Activated T-cell treated with anti-CD3 and anti-CD28 coated beads, Interleukin-2, amount 50 U/mL, for 48 hours (primary cell): ENCODE measurements around the gene EXOSC7.
"Not testable (repeated sequence)": the region's sequence is repeated elsewhere in the genome, so short reads cannot be mapped to it uniquely, and the experiment has no call there.

Source experiments
- DNase-seq, 2 experiments: peaks; one replicate each; pipeline ENCODE4 v3.0.0-alpha.2; 2020

Gene EXOSC7

DNA sequence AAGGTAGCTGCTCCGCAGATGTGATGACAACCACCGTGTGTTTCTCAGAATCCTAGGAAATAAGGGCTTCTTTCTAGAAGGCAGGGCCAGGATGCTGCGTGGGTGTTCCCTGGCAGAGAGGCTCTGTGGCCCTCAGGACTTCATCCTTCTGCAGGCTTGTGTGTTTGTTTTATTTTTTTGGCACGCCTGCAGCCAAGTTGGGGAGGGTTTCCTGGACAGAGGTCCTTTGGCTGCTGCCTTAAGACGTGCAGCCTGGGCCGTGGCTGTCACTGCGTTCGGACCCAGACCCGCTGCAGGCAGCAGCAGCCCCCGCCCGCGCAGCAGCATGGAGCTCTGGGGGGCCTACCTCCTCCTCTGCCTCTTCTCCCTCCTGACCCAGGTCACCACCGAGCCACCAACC, 50.0 kb downstream of the EXOSC7 start, which contains the start of gene CLEC3B:
TSS of gene CLEC3B (plus strand) at position 266 of the 400 bp plus-strand sequence. CDS start at position 326, 60 bp downstream.
- DNase-seq, result no peak

DNA sequence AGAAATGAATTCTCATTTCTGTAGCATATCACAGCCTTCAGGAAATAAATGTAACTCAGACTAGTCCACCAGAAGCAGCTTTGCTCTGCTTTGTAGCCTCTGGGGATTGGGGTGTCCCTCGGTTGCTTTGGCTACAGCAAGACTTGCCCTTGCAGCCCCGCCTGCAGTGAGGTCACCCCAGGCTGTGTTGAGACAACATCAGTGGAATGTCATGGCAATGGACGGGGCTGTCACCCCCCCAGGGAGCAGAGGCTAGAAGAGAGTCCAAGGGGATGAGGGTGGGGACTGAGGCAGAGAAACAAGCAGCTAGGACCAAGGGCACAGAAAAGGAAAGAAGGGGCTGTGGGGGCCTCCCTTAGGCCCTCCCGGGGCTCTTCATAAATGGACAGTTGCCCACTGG, 50.9 kb downstream of the EXOSC7 start:
- DNase-seq, result no peak

DNA sequence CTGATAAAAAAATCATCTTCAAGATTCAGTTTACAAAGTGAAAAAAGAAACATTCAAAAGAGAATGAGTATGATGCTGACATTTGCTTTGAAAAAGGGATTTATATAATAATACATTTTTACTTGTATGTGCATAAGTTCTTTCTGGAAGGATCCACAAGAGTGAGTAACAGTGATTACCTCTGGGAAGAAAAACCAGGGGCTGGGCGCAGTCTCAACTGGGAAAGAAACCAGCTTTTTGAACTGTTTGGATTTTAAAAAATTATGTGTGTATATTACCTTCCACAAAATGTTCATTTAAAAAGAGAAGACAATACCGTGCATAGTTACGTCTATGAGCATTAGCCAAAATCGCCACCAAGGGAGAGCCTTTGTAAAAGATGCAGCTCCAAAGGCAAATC, 51.4 kb downstream of the EXOSC7 start:
- no peak for DNase-seq

DNA sequence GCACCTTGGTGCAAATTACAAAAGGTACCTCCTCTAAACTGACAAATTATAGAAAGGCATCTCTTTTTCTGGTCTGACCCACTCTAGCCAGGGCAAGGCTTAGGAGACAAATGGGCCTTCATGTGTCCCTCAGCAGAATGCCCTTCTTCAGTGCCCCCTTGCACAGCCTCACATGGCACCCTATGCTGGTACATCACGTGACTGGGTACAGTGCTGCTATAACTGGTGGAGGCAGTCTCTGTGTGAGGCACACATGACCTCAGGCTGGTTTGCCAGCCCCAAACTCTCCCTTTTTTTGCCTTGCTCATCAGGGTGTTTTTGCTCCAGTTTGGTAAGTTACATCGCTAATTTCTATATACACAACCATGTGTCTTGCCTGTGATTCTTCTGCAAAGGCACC, 53.2 kb downstream of the EXOSC7 start:
- DNase-seq, result no peak

DNA sequence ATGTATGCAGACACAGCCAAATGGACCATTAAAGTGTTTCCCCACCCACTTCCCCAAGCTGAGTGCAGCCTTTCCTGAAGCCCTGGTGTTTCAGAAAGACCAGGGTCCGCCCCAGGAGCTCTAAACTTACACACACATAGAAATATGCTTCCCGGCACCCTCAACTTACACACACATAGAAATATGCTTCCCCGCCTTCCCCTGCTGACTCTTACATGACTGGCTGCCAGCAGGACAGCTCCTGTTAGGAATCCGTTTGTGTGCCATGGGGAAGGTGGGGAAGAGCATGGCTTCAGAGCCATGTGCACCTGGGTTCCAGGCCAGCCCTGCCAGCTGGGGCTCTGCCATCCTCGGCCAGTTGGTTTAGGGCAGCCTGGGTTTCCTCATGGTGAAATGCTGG, 53.6 kb downstream of the EXOSC7 start:
- no peak for DNase-seq

DNA sequence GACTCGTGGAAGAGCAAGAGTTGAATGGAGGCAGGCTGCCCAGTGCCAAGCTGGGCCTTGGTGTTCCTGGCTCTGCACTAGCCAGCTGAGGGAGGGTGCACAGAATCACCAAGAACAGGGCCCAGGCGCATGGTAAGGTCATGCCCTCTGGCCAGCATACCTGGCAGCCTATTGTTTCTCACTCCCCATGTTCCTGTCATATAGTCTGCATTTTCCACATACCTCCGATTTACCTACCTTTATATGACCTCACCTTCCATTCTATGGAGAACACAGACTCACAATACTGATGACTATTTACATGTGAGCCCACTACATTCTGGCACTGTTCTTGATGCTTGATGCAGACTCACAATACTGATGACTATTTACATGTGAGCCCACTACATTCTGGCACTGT, 55.5 kb downstream of the EXOSC7 start:
- DNase-seq, result no peak

DNA sequence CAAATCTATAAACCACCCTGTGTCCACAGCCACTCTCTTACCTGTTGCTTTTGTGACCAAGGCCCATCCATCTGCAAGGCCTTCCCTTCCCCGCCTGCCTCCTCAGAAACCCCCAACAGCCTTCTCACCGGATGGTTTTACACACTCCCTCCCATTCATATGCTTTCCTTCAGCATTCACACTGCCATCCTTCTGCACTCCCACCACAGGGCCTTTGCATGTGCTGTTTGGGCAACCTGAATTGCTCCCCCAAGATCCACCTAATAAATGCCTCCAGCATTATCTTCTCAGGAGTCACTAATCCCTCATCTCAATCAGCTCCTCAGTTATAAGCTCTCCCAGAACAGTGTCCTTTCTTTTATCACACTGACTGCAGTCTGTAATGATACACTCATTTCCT, 56.1 kb downstream of the EXOSC7 start:
- no peak for DNase-seq

DNA sequence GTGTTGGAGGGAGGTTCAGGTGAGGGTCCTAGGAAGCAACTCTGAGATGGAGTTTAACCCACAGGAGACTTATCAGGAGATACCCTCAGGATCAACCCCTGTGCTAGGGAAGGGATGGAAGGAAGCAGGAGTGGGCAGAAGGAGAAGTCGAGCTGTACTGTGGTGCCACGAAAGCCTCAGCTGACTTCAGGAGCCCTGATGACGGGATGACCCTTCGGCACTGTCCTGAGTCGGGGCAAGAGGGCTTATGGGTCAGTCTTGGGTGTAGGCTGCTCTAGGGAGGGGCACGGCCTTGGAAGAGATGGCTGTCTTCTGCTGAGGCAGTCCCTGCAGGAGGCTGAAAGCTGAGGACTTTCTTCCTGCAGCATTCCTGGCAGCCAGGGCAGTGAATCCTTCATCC, 57.7 kb downstream of the EXOSC7 start:
- DNase-seq, result no peak

DNA sequence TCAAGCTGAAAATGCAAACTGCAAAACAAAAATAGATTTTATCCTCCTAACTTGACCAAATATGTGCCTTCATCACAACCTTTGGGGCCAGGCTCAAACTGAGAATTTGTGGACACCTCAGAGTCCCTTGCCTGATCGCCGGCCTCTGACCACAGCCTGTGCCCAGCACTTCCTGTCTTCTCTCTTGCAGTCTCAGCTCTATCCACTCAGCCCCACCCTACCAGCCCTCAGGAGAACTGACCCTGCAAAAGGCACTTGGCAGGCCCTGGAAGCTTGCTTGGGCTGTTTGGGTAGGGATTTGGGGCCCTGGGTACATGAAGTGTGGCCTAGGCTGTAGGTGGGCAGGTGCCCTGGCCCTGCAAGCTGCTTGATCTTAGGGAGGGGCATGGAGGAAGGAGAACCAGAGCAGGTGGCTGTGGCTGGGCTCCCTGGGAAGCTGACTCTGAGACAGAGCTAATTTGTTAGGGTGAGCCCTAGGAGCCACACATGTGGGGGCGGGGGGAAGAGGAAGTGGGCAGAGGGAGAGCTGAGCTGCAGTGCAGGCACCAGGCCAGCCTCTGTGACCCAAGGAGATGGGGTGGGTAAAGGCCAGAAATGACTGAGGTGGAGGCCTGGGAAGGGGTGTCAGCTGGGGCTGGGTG, 58.7 kb downstream of the EXOSC7 start:
- peak; percentile 43 to 51 for DNase-seq

DNA sequence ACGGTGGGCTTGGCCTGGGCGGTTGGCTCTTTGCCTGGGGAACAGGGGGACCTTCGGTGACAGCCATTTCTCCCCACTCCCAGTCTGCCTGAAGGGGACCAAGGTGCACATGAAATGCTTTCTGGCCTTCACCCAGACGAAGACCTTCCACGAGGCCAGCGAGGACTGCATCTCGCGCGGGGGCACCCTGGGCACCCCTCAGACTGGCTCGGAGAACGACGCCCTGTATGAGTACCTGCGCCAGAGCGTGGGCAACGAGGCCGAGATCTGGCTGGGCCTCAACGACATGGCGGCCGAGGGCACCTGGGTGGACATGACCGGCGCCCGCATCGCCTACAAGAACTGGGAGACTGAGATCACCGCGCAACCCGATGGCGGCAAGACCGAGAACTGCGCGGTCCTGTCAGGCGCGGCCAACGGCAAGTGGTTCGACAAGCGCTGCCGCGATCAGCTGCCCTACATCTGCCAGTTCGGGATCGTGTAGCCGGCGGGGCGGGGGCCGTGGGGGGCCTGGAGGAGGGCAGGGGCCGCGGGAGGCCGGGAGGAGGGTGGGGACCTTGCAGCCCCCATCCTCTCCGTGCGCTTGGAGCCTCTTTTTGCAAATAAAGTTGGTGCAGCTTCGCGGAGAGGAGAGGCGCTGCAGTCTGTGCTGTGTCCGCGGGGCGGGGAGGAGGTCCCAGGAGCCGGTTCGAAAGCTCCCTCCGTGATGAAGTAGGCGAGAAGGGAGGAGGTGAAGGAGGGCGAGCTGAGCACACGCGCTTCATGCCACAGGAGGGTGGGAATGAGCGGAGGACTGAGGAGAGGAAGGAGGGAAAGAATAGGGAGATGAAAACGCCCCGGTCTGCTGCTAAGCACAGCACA, 59.6 kb downstream of the EXOSC7 start:
- peak; percentile 37 to 43 for DNase-seq

DNA sequence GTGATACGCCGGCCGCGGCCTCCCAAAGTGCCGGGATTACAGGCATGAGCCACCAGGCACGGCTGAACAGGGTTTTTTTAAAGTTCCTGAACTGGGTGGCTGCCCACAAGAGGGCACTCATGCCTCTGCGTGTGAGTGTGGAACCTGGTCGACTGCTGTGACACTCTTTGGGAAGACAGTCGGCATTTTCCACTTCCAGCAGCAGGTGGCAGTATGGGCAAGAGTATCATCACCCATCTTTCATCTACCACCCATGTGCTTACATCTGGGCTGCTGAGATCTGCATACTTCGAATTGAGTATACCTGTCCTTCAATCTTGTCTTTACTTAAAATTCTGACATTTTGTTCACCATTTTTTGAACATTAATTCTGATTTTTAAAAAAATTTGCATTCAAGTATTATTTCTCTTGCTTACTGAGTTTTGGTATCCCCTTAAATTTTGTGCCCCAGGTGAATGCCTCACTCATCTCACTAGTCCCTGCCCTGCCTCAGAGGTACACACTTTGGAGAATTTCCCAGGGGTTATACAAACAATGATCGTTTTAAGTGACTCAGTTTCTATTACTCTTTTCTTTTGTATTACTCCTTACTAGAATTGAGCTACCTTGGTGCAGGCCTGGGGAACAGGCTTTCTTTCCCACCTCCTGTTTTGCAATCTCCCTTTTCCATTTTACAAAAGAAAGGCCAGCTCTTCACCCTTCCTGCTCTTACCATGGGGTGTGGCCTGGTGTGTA, 61.8 kb downstream of the EXOSC7 start:
- DNase-seq, result peak; percentile 94 to 96

DNA sequence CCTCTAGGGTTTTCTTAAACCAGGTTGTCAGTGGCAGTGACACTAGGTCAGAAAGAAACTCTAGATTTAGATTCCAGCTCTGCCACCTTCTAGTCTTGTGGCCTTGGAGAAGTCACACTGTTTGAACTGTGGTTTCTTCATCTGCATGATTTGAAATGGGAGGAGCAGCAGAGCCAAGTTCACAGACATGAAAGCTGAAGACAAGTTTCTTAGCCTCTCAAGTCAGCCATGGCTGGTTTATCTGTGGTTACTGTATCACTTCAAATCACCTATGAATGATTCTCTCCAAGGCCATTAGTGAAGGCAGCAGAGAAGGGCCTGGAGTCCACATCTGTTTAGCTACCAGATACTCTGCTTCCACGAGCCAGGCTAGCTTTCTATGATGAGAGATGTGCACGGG, 65.6 kb downstream of the EXOSC7 start:
- no peak for DNase-seq

DNA sequence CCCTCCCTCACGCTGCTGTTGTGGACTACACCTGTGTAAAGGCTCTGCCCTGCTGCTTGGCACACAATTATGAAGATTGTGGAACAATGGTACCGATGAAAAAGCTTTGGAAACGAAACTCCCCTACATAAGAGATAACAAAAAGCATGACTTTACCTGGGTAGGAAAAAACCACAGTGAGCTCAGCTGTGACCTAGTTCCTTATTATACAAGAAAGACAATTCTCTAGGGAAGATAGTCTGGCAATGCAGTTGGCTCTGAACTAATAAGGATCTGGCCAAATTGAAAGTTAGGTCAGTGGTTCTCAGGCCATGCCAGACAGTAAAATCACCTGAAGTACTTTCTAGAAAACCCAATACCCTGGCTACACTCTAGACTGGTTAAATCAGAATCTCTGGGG, 66.1 kb downstream of the EXOSC7 start:
- DNase-seq, result no peak

DNA sequence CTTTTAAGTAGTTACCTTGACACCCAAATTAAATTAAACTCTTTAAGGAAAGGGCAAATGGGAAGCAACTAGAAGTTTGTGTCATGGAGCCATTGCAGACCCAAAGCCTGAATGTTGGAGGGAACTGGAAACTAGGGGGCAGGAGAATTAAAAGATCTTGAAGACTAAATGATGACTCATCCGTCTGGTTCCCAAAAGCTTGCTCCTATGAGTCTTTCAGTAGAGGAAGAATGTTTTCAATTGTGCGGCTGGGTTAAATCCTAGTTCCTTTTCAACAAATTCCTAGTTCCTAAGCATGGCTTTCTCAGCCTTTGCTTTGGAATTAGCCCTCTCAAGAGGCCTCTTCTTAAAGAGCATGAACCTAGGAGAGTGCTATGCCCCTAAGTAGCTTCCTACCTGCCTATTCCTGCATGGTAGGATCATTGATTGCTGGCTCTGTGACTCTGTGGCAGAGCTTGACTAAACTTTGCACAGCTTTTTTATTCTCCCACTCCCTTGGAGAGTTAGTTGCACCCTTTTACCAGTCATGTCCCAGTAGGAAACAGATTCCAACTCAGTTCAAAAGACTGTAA, 67.8 kb downstream of the EXOSC7 start:
- DNase-seq, result no peak

DNA sequence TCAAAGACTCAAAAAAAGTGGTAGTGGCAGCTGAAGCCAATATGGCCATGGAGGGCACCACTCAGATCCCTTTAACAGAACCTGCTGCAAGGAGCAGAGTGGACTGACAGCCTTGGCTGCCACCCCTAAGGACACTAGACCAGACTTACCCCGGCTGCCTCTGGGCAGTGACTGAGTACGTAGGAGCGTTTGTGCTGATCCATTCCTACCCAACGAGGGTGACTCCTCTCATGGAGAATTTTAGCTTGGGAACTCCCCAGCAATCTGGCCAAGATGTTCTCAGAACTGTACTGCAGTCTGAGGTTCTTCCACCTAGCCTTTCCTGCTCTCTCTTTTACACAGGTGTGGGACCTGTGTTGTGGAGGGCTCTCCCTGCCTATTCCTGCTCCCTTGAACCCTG, 72.2 kb downstream of the EXOSC7 start:
- DNase-seq, result no peak

DNA sequence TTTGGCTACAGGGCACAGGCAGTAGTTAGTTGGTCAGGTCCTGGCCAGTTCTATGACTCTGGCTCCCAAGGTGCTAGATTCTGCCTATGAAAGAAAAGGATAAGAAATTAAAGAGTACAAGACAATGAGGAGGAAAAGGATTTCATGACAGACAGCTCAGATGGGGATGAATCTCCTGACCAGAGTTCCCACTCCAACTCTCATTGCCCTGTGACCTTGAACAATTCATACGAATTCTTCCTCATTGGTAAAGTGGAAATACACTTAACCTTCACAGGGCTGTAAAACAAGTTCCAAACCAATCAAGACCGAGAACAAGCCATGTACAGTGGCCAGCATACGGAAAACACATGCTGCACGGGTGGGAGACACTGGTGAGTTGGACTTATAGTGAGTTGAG, 73.8 kb downstream of the EXOSC7 start:
- no peak for DNase-seq

DNA sequence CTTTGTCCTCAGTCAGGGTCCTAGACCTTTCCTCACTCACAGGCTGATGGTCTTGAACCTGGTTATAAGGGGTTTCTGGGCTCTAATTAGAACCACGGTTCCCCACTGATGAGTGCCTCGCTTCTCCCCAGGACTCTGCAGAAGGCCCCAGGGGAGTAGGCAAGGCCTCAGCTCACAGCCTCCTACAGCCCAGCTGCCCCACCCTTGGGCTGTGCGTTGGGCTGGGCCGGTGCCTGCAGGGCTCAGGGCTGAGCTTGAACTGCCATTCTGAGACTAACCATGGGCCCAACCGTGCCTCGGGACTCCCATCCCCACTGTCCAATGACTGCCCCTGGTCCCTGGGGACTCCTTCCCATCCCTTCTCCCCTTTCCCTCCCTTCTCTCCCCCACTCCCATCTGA, 75.6 kb downstream of the EXOSC7 start:
- no peak for DNase-seq

DNA sequence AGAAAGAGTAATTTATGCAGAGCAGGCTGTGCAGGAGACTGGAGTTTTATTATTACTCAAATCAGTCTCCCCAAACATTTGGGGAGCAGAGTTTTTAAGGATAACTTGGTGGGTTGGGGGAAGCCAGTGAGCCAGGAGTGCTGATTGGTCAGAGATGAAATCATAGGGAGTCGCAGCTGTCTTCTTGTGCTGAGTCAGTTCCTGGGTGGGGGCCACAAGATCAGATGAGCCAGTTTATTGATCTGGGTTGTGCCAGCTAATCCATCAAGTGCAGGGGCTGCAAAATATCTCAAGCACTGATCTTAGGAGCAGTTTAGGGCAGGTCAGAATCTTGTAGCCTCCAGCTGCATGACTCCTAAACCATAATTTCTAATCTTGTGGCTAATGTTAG, 77.8 kb downstream of the EXOSC7 start:
- DNase-seq, result not testable (repeated sequence)

DNA sequence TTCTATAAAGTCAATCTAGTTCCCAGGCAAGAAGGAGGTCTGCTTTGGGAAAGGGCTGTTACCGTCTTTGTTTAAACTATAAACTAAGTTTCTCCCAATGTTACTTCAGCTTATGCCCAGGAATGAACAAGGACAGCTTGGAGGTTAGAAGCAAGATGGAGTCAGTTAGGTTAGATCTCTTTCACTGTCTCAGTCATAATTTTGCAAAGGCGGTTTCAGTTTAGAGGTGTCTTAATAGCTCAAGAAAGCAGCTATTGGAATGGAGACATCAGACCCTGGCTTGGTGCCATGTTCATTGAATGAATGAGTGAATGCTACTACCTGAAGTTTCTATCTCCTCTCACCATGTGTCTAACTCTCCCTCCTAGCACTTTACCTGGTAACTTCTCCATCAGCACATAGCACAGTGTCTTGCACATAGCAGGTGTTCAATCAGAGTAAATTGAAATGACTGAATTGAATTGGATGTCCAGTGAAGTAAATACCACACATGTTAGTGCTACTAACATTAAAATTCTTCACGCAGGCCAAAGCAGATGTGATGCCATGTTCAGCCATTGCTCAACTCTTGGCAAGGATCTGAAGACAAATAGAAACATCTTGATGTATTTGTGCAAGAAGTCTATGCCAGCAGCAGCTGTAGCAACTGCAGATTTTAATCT, 78.3 kb downstream of the EXOSC7 start:
- no peak for DNase-seq

DNA sequence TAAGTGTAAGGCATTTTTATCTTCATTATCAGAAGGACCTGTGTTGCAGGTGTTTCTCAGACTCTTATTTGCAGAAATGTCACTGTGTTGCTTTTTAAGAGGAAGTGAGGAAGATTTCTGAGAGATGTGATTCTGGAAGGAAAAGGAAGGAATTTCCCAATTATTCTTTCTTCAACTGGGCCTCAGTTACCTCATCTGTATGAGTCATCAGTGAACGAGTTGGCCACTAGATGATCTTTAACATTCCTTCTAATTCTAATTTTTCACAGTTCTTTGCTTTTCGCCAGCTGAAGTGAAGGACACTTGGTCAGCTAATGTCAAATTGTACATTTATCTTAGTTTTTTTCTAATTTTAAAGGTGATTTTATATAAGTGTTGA, 79.0 kb downstream of the EXOSC7 start:
- no peak for DNase-seq

DNA sequence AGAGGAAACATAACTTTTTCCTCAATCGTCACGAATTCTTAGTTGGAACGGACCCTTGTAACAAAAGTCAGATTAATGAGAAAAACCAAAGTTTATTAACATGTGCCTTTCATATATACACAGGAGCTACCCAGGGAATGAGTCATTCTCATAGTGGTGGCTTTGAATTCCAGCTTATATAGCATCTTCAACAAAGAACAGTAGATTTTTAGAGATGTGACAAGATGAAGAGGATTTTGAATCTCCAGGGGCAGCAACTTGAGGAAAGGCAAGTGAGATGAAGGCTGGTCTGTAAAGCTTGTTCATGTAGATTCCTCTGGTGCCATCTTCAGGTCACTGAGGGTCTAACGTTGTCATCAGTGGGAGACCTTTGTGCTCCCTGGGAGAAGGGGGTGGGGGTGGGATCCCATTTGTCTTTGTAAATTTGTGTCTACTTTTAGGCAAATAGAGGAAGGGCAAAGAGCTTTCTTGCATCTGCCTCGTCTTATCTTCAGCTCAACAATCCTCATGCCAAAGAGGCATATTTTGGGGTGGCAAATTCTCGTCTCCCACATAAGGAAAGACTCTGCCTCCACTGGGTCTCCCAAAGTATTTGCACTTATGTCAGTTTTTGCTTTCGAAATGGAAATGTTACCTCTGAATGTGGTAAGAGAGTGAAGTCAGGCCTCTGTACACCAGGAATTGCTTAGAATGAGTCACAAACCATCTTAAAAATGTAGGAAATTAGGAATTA, 79.5 kb downstream of the EXOSC7 start:
- DNase-seq, result no peak

DNA sequence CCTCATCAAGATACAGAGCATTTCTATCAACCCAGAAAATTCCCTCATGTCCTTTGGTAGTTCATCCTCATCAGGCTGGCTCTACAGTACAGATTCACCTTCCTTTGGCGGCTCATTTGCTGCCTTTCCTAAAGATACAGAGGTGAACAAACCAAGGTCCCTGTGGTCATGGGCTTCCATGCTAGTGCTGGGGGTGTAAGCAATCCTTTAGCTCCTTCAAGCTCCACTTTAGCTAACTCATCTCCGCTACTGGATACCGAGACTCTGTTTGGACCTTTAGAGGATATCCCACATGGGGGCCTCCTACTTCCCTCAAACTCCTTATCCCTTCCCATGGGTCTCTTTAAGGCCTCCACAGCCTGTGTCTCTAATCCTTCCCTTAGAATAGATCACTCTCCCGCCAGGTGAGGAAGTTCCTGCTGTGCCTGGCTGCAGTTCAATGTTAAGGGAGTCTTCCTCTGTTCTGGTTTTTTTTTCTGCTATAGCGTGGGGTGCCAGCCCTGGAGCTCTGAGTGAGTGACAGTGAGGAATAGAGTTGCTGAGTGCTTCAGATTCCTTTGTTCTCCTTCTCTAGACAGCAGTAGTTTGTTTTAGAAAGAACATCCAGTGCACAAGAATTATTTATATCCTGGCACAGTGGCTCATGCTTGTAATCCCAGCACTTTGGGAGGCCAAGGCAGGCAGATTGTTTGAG, 80.7 kb downstream of the EXOSC7 start:
- DNase-seq, result no peak
